Measurements from ENCODE around the gene PSMD7. TPM values are rescaled to one million over a fixed set of nuclear protein-coding genes. Genes with fewer than 3 reads are reported as not detected.
"Not testable (repeated sequence)": the region's sequence is repeated elsewhere in the genome, so short reads cannot be mapped to it uniquely, and the experiment has no call there.

PSMD7 gene
- total and polyA plus RNA-seq, 2 donors (not counting 1 experiment from before 2014, with no cell fraction given), result 34.1 to 60.8 TPM

- DNase-seq; POLR2A ChIA-PET; H3K4me1 ChIP-seq (ENCODE audit: control insufficient read depth in 2 of 2, insufficient read depth in 2 of 2, low read length in 2 of 2); H3K9ac ChIP-seq (ENCODE audit: low read length); ATAC-seq (ENCODE audit: low read depth); H3K27ac ChIP-seq (ENCODE audit: low read length in 2 of 2); H3K4me3 Mint-ChIP-seq; H3K79me2 ChIP-seq (ENCODE audit: control insufficient read depth, insufficient read depth, low read length); H3K27me3 ChIP-seq (replicated peaks in 1 of 4; ENCODE audit: control extremely low read depth in 1 of 4, control insufficient read depth in 3 of 4, insufficient read depth in 4 of 4, low read length in 3 of 4); CTCF ChIA-PET; H3K4me3 ChIP-seq (ENCODE audit: control extremely low read depth in 1 of 5, extremely low read depth in 1 of 5, insufficient read depth in 1 of 5, low read depth in 2 of 5, low read length in 4 of 5); H3K4me1 Mint-ChIP-seq; H3K9me3 Mint-ChIP-seq (ENCODE audit: insufficient read depth); H3K4me2 ChIP-seq (replicated peaks; ENCODE audit: low read depth, low read length, poor library complexity, severe bottlenecking); H4K20me1 ChIP-seq (ENCODE audit: control insufficient read depth, insufficient read depth, low read length, poor library complexity, severe bottlenecking); H3K9me3 ChIP-seq (ENCODE audit: control extremely low read depth in 1 of 3, control insufficient read depth in 2 of 3, insufficient read depth in 1 of 3, low read length in 2 of 3); H3K27ac Mint-ChIP-seq; H3K27me3 Mint-ChIP-seq; intact Hi-C loops (cut with micrococcal nuclease); H2AFZ ChIP-seq (ENCODE audit: insufficient read depth, low read depth, low read length, poor library complexity, severe bottlenecking): not testable (repeated sequence)
- H3K36me3 ChIP-seq (replicated peaks in 1 of 2; ENCODE audit: control extremely low read depth in 1 of 2, control insufficient read depth in 1 of 2, extremely low read depth in 1 of 2, insufficient read depth in 2 of 2, low read length in 1 of 2), result peaks cover 0 to 20% of the 10 kb centered on the region in 2 experiments
- 100% methylated on average over 1 of the region's 3 CpGs for WGBS (ENCODE audit: insufficient coverage)
Observed at GRCh38 chr16:74337506-74337905, 40.9 kb downstream of the PSMD7 start.

- intact Hi-C loops (cut with micrococcal nuclease); H4K20me1 ChIP-seq (ENCODE audit: control insufficient read depth, insufficient read depth, low read length, poor library complexity, severe bottlenecking); H2AFZ ChIP-seq (ENCODE audit: insufficient read depth, low read depth, low read length, poor library complexity, severe bottlenecking); H3K27ac Mint-ChIP-seq; DNase-seq; H3K4me2 ChIP-seq (replicated peaks; ENCODE audit: low read depth, low read length, poor library complexity, severe bottlenecking); H3K27me3 Mint-ChIP-seq; H3K4me1 ChIP-seq (ENCODE audit: control insufficient read depth in 2 of 2, insufficient read depth in 2 of 2, low read length in 2 of 2); H3K27me3 ChIP-seq (replicated peaks in 1 of 4; ENCODE audit: control extremely low read depth in 1 of 4, control insufficient read depth in 3 of 4, insufficient read depth in 4 of 4, low read length in 3 of 4); H3K27ac ChIP-seq (ENCODE audit: low read length in 2 of 2); ATAC-seq (ENCODE audit: low read depth); H3K4me3 ChIP-seq (ENCODE audit: control extremely low read depth in 1 of 5, extremely low read depth in 1 of 5, insufficient read depth in 1 of 5, low read depth in 2 of 5, low read length in 4 of 5); H3K4me1 Mint-ChIP-seq; H3K9me3 ChIP-seq (ENCODE audit: control extremely low read depth in 1 of 3, control insufficient read depth in 2 of 3, insufficient read depth in 1 of 3, low read length in 2 of 3); H3K9ac ChIP-seq (ENCODE audit: low read length); POLR2A ChIA-PET; CTCF ChIA-PET; H3K4me3 Mint-ChIP-seq; H3K9me3 Mint-ChIP-seq (ENCODE audit: insufficient read depth); H3K79me2 ChIP-seq (ENCODE audit: control insufficient read depth, insufficient read depth, low read length): not testable (repeated sequence)
- peaks cover 0 to 21% of the 10 kb centered on the region in 2 experiments for H3K36me3 ChIP-seq (replicated peaks in 1 of 2; ENCODE audit: control extremely low read depth in 1 of 2, control insufficient read depth in 1 of 2, extremely low read depth in 1 of 2, insufficient read depth in 2 of 2, low read length in 1 of 2)
- WGBS (ENCODE audit: insufficient coverage), result 98% methylated on average over 5 of the region's 10 CpGs
Observed at GRCh38 chr16:74339226-74339625, 42.6 kb downstream of the PSMD7 start.

- H3K4me3 ChIP-seq (ENCODE audit: control extremely low read depth in 1 of 5, extremely low read depth in 1 of 5, insufficient read depth in 1 of 5, low read depth in 2 of 5, low read length in 4 of 5); H3K4me1 ChIP-seq (ENCODE audit: control insufficient read depth in 2 of 2, insufficient read depth in 2 of 2, low read length in 2 of 2); CTCF ChIA-PET; H3K27ac ChIP-seq (ENCODE audit: low read length in 2 of 2); ATAC-seq (ENCODE audit: low read depth); DNase-seq; H3K4me2 ChIP-seq (replicated peaks; ENCODE audit: low read depth, low read length, poor library complexity, severe bottlenecking); H3K9me3 ChIP-seq (ENCODE audit: control extremely low read depth in 1 of 3, control insufficient read depth in 2 of 3, insufficient read depth in 1 of 3, low read length in 2 of 3); H3K9me3 Mint-ChIP-seq (ENCODE audit: insufficient read depth); H3K79me2 ChIP-seq (ENCODE audit: control insufficient read depth, insufficient read depth, low read length); H3K27me3 ChIP-seq (replicated peaks in 1 of 4; ENCODE audit: control extremely low read depth in 1 of 4, control insufficient read depth in 3 of 4, insufficient read depth in 4 of 4, low read length in 3 of 4); H3K9ac ChIP-seq (ENCODE audit: low read length); H3K27ac Mint-ChIP-seq; H3K4me3 Mint-ChIP-seq; H4K20me1 ChIP-seq (ENCODE audit: control insufficient read depth, insufficient read depth, low read length, poor library complexity, severe bottlenecking); H2AFZ ChIP-seq (ENCODE audit: insufficient read depth, low read depth, low read length, poor library complexity, severe bottlenecking); H3K27me3 Mint-ChIP-seq; H3K4me1 Mint-ChIP-seq; POLR2A ChIA-PET; intact Hi-C loops (cut with micrococcal nuclease): not testable (repeated sequence)
- peaks cover 0 to 25% of the 10 kb centered on the region in 2 experiments for H3K36me3 ChIP-seq (replicated peaks in 1 of 2; ENCODE audit: control extremely low read depth in 1 of 2, control insufficient read depth in 1 of 2, extremely low read depth in 1 of 2, insufficient read depth in 2 of 2, low read length in 1 of 2)
- 94% methylated on average over 4 of the region's 4 CpGs for WGBS (ENCODE audit: insufficient coverage)
Observed at GRCh38 chr16:74353038-74353437, 56.4 kb downstream of the PSMD7 start.

Other genes starting within 250 kb of the PSMD7 start
- 24.2 TPM in 2 replicates for gene NPIPB15, start 79.5 kb downstream of the PSMD7 start, total RNA-seq
- gene NPIPB15, start 79.5 kb downstream of the PSMD7 start, polyA plus RNA-seq, result 1.2 and 19.2 TPM in 2 replicates
- 0.68 and 1.6 TPM in 2 replicates for gene CLEC18B, start 124.7 kb downstream of the PSMD7 start, total RNA-seq
- 0.55 and 1.0 TPM in 2 replicates for gene CLEC18B, start 124.7 kb downstream of the PSMD7 start, polyA plus RNA-seq

All from B cell (primary cell).